ENCODE data around the gene DENND1A. TPM values are rescaled to one million over a fixed set of nuclear protein-coding genes. Genes with fewer than 3 reads are reported as not detected.

DENND1A gene
- total RNA-seq, 1 donor from 2014 or later = 25.2 TPM

GRCh38 chr9:123866497-123866896, 63.4 kb downstream of the DENND1A start:
- no peak for DNase-seq
- H3K9me3 Mint-ChIP-seq = no peaks in the 10 kb centered on the region
- CTCF ChIA-PET = no interaction called here
- intact Hi-C loops (cut with micrococcal nuclease) = no loop called here
- POLR2A ChIA-PET = no interaction called here
- H3K27ac Mint-ChIP-seq = no peak overlapping the region
- TF ChIP-seq, protein P1, sequence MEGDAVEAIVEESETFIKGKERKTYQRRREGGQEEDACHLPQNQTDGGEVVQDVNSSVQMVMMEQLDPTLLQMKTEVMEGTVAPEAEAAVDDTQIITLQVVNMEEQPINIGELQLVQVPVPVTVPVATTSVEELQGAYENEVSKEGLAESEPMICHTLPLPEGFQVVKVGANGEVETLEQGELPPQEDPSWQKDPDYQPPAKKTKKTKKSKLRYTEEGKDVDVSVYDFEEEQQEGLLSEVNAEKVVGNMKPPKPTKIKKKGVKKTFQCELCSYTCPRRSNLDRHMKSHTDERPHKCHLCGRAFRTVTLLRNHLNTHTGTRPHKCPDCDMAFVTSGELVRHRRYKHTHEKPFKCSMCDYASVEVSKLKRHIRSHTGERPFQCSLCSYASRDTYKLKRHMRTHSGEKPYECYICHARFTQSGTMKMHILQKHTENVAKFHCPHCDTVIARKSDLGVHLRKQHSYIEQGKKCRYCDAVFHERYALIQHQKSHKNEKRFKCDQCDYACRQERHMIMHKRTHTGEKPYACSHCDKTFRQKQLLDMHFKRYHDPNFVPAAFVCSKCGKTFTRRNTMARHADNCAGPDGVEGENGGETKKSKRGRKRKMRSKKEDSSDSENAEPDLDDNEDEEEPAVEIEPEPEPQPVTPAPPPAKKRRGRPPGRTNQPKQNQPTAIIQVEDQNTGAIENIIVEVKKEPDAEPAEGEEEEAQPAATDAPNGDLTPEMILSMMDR (IDR thresholded peaks at IDR 0.05) = no peak
- peaks cover 4% of the 10 kb centered on the region for H3K36me3 Mint-ChIP-seq (ENCODE audit: low read depth)
- no peak for ATAC-seq (ENCODE audit: low read depth)
- H3K4me3 Mint-ChIP-seq = no peak overlapping the region
- H3K27me3 Mint-ChIP-seq = no peaks in the 10 kb centered on the region
- H3K4me1 Mint-ChIP-seq = peaks cover 36% of the 10 kb centered on the region

DNA sequence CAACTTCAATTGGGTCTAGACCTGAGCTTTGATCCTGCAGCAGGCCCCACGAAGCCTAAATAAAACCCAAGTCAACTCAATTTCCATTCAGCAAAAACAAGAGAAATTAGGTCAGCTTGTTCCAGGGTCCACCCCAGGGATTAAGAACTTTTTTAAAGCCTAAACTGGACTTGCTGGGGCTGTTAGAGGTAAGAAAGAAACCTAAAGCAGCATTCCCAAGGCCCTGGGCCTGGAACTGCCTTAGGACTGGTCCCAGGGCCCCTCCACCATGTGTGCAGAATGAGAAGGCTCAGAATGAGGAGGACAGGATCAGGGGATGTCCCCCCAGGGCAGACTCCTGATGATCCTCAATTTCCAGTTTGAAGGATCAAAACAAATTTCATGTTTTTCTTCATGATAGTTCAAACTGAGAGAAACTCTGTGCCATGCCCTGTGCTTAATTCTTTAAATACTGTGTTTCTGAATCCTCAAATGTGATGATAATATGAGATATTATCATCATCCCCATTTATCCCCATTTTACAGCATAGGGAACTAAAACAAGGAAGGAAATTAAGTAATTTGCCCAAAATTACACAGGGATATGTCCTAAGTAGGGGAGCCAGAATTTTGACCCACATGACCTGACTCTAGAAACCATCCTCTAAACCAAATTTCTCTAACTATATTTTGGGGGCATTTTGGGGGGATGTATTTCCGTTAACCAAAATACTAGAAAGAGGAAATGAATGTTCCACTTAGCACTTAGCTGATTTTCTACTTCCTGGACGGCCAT, 64.5 kb downstream of the DENND1A start:
- CTCF ChIA-PET = no interaction called here
- TF ChIP-seq, protein P1 (IDR thresholded peaks at IDR 0.05) = no peak
- H3K27ac Mint-ChIP-seq = no peak overlapping the region

DNA sequence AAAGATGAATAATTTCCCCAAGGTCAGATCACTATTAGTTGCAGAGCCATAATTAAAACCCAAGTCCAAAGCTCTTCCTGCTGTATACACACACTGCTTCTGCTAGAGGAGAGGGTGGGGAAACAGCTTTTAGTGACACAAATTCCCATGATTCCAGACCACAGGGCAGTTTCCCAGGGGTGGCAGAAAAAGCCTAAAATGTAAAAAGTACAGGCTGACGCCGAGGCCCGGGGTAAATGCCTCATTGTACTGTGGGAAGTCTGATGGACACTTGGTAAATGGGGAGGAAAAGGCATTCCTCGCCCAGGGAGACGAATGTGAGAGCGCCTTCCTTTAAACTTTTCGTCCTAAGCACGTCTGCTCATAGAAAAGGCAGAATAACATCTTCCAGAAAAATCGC, 65.7 kb downstream of the DENND1A start:
- Mint-ChIP-seq H3K4me1 (peaks cover 35% of the 10 kb centered on the region), H3K27me3 (no peaks in the 10 kb centered on the region), H3K9me3 (no peaks in the 10 kb centered on the region), H3K36me3 (ENCODE audit: low read depth) (no peaks in the 10 kb centered on the region), H3K4me3 (no peak overlapping the region), H3K27ac (no peak overlapping the region)
- intact Hi-C loops (cut with micrococcal nuclease) = no loop called here
- CTCF ChIA-PET = interaction anchor here (1.2 kb wide), 1 partner anchor 514 kb away, joined by 3 read pairs; no protein-coding TSS in a partner anchor
- ATAC-seq (ENCODE audit: low read depth) (no peak), DNase-seq (no peak)
- TF ChIP-seq, protein P1 (IDR thresholded peaks at IDR 0.05) = no peak
- POLR2A ChIA-PET = no interaction called here

More for the DNA sequence above, 64.5 kb downstream of the DENND1A start:
- Mint-ChIP-seq H3K4me3 (peak overlapping the region; percentile 5), H3K27me3 (no peaks in the 10 kb centered on the region), H3K4me1 (peaks cover 35% of the 10 kb centered on the region), H3K36me3 (ENCODE audit: low read depth) (peaks cover 4% of the 10 kb centered on the region), H3K9me3 (no peaks in the 10 kb centered on the region)
- DNase-seq = no peak
- ATAC-seq (ENCODE audit: low read depth) = no peak
- POLR2A ChIA-PET = no interaction called here
- intact Hi-C loops (cut with micrococcal nuclease) = no loop called here

DNA sequence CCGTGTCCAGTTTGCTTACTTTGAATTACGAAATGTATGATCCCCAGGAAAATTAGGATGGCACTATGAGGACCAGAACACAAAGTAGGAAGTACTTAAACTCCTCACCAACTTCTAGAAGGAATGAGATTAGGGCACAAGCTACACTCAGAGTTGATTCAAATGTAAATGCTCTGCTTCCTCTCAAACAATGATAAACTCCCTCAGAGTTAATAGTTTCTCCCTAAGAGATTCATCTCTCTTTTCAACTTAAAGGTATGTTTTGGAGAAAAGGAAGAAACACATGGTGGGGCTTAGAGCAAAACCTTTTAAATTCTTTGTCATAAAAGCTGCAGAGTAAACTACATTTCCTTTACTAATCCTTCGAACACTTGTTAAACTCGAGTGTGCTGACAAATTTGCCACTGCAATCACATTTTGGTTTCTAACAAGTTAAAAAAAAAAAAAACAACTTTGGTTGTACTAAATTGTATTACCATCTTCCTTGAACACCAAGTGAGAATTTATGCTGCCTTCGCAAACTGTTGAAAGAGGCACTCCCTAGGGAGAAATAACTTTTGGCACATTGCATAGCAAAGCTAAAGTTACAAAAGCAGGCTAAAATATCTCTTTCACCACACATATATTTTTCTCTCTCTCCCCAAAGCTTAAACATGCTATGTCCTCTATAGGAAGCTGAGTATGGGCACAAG, 66.6 kb downstream of the DENND1A start:
- peaks cover 2% of the 10 kb centered on the region for H3K36me3 Mint-ChIP-seq (ENCODE audit: low read depth)
- CTCF ChIA-PET = interaction anchor here (1.2 kb wide), 1 partner anchor 513 kb away, joined by 3 read pairs; no protein-coding TSS in a partner anchor
- TF ChIP-seq, protein P1 (IDR thresholded peaks at IDR 0.05) = no peak
- POLR2A ChIA-PET = interaction anchor here (0.7 kb wide), 1 partner anchor 732 kb away, joined by 5 read pairs; no protein-coding TSS in a partner anchor
- H3K4me1 Mint-ChIP-seq = peaks cover 29% of the 10 kb centered on the region
- intact Hi-C loops (cut with micrococcal nuclease) = no loop called here
- no peak overlapping the region for H3K27ac Mint-ChIP-seq
- H3K9me3 Mint-ChIP-seq = no peaks in the 10 kb centered on the region
- no peak for DNase-seq
- no peak for ATAC-seq (ENCODE audit: low read depth)
- H3K4me3 Mint-ChIP-seq = no peak overlapping the region
- no peaks in the 10 kb centered on the region for H3K27me3 Mint-ChIP-seq

DNA sequence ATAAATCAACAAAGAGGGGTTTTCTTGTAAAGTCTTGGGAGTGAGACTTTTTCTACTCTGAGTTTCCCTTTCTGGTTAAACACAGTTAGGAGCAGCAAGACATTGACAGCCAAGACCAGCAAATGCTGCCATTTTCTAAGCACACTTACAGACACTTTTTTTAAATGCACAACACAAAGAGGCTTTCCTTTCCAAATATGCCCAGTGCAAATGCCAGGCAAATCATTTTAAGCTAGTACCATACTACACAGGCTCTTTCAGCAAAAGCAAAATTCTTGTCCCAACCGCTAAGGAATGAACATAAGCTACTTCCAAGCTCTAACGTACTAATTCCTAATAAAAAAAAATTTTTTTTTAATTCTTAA, 68.2 kb downstream of the DENND1A start:
- no peak for ATAC-seq (ENCODE audit: low read depth)
- Mint-ChIP-seq H3K27me3 (no peaks in the 10 kb centered on the region), H3K4me1 (peaks cover 13% of the 10 kb centered on the region), H3K9me3 (no peaks in the 10 kb centered on the region), H3K36me3 (ENCODE audit: low read depth) (peaks cover 9% of the 10 kb centered on the region), H3K4me3 (no peak overlapping the region), H3K27ac (no peak overlapping the region)
- no peak for DNase-seq
- TF ChIP-seq, protein P1 (IDR thresholded peaks at IDR 0.05) = no peak
- intact Hi-C loops (cut with micrococcal nuclease) = no loop called here
- POLR2A ChIA-PET = no interaction called here
- CTCF ChIA-PET = interaction anchor here (1.2 kb wide), 1 partner anchor 179 kb away, joined by 3 read pairs; no protein-coding TSS in a partner anchor

Data from activated B cell treated with CpG ODN at 0.5 μM for 24 hours (primary cell).